HCT116 (cell line): ENCODE results near the gene KRT222. TPM values are rescaled to one million over a fixed set of nuclear protein-coding genes. Genes with fewer than 3 reads are reported as not detected.

Experiments
- ATAC-seq: fragments of 200-7000 bp; cut with Tn5 transposase; 2 replicates; pipeline ENCODE4 v1.9.1; 2020; ENCODE audit warnings: mild to moderate bottlenecking, moderate library complexity
- BruUV-seq: library from RNA; stranded (reverse); fragments of 400-500 nt; replicated peaks from 2 replicates; lab custom pipeline; 2021; lab: Mats Ljungman, UMichigan
- CTCF ChIA-PET: fragments of 300-600 bp; sonication (Branson Sonifier 250); formaldehyde crosslinking; loops from one replicate; lab custom pipeline; 2021; ENCODE audit warnings: antibody characterized with exemption; lab: Charles Lee
- POLR2A ChIA-PET: fragments of 300-600, 350-600 bp; sonication (Branson Sonifier 250); formaldehyde crosslinking; loops from one replicate; lab custom pipeline; 2021; ENCODE audit warnings: antibody characterized with exemption; lab: Charles Lee
- RAD21 ChIA-PET, 2 experiments: fragments of 300-600 bp; sonication (Branson Sonifier 250); formaldehyde crosslinking; loops; one replicate each; lab custom pipeline; 2023; ENCODE audit warnings: low total read pairs in 2 of 2; ENCODE audit not compliant: uncharacterized antibody in 2 of 2, unreplicated experiment in 2 of 2, low non-redundant PET in 1 of 2; lab: Charles Lee
- DNase-seq: peaks from one replicate; pipeline ENCODE4 v3.0.0-alpha.2; 2010; ENCODE audit warnings: low read depth, low spot score
- H2AFZ ChIP-seq: fragments of 200-600 bp; shearing (Covaris generic), sonication (generic); 2 replicates; pipeline ENCODE4 v1.6.1; 2017; ENCODE audit warnings: low read depth, mixed run types, mixed read lengths, antibody characterized with exemption, low read length; ENCODE audit not compliant: poor library complexity, severe bottlenecking
- H3K27ac ChIP-seq: 2 replicates; pipeline ENCODE4 v1.5.1; 2012; ENCODE audit warnings: low read depth, low read length
- H3K27me3 ChIP-seq: fragments of 200-600 bp; sonication (generic); 2 replicates; pipeline ENCODE4 v1.6.1; 2016; ENCODE audit warnings: mixed run types, low read length, mixed read lengths; ENCODE audit not compliant: insufficient read depth
- H3K36me3 ChIP-seq, 2 experiments: fragments of 200-500 bp in 1 of 2; fragments of 200-600 bp in 1 of 2; sonication (Bioruptor generic) in 1 of 2; sonication (generic) in 1 of 2; 2 replicates each; pipeline versions ENCODE4 v1.5.1 to v1.6.1; 2014 to 2016; ENCODE audit warnings: low read length in 2 of 2, inconsistent platforms in 1 of 2, mixed read lengths in 1 of 2, mixed run types in 1 of 2; ENCODE audit not compliant: insufficient read depth in 2 of 2, control insufficient read depth in 1 of 2
- H3K4me1 ChIP-seq, 2 experiments: fragments of 200-600 bp in 1 of 2; sonication (generic) in 1 of 2; 2 replicates each; pipeline versions ENCODE4 v1.5.1 to v1.6.1; 2012 to 2017; ENCODE audit warnings: low read length in 2 of 2, inconsistent platforms in 1 of 2, mild to moderate bottlenecking in 1 of 2, mixed read lengths in 1 of 2, mixed run types in 1 of 2, moderate library complexity in 1 of 2; ENCODE audit not compliant: insufficient read depth in 2 of 2, control insufficient read depth in 1 of 2
- H3K4me2 ChIP-seq: fragments of 200-600 bp; sonication (generic); 2 replicates; pipeline ENCODE4 v1.6.1; 2017; ENCODE audit warnings: mixed run types, low read length, mixed read lengths
- H3K4me3 ChIP-seq, 2 experiments: fragments of 200-600 bp in 1 of 2; sonication (generic) in 1 of 2; replicated peaks in 1 of 2; 2 replicates each; pipeline ENCODE4 v1.5.1; 2011 to 2016; ENCODE audit warnings: low read length in 2 of 2, control low read depth in 1 of 2, low read depth in 1 of 2, mild to moderate bottlenecking in 1 of 2, mixed read lengths in 1 of 2, mixed run types in 1 of 2
- H3K79me2 ChIP-seq: fragments of 200-600 bp; sonication (generic); 2 replicates; pipeline ENCODE4 v1.6.1; 2017; ENCODE audit warnings: mild to moderate bottlenecking, mixed run types, low read length, moderate library complexity, mixed read lengths; ENCODE audit not compliant: insufficient read depth
- H3K9ac ChIP-seq: fragments of 200-600 bp; sonication (generic); 2 replicates; pipeline ENCODE4 v1.6.1; 2016; ENCODE audit warnings: low read length, mixed read lengths
- H3K9me2 ChIP-seq: fragments of 200-600 bp; sonication (generic), shearing (Covaris generic); 2 replicates; pipeline ENCODE4 v1.6.1; 2017; ENCODE audit warnings: mixed run types, mild to moderate bottlenecking, moderate library complexity; ENCODE audit not compliant: insufficient read depth
- H3K9me3 ChIP-seq, 2 experiments: fragments of 200-500 bp in 1 of 2; fragments of 200-600 bp in 1 of 2; sonication (Bioruptor generic) in 1 of 2; sonication (generic) in 1 of 2; 2 replicates each; pipeline ENCODE4 v1.6.1; 2014 to 2017; ENCODE audit warnings: low read length in 2 of 2, mixed read lengths in 2 of 2, inconsistent platforms in 1 of 2, low read depth in 1 of 2, mild to moderate bottlenecking in 1 of 2, mixed run types in 1 of 2, moderate library complexity in 1 of 2; ENCODE audit not compliant: control insufficient read depth in 1 of 2, insufficient read depth in 1 of 2
- H4K20me1 ChIP-seq: fragments of 200-600 bp; sonication (generic), shearing (Covaris generic); 2 replicates; pipeline ENCODE4 v1.6.1; 2017; ENCODE audit warnings: mixed run types, mild to moderate bottlenecking, moderate library complexity; ENCODE audit not compliant: insufficient read depth
- CEBPB ChIP-seq: IDR thresholded peaks from 2 replicates; pipeline ENCODE4 v1.6.1; 2012; ENCODE audit warnings: low read depth
- EGR1 ChIP-seq: IDR thresholded peaks from 2 replicates; pipeline ENCODE4 v1.6.1; 2012; ENCODE audit warnings: low read depth
- EZH2 ChIP-seq: fragments of 200-600 bp; sonication (generic); IDR thresholded peaks from 2 replicates; pipeline ENCODE4 v1.6.1; 2017; ENCODE audit warnings: antibody characterized with exemption, mixed run types
- JUND ChIP-seq: IDR thresholded peaks from 2 replicates; pipeline ENCODE4 v1.6.1; 2012
- POLR2A ChIP-seq: IDR thresholded peaks from 2 replicates; pipeline ENCODE4 v1.7.0; 2011; ENCODE audit warnings: borderline replicate concordance; ENCODE audit not compliant: insufficient read depth, insufficient read length; ENCODE audit errors: extremely low read depth
- RAD21 ChIP-seq: IDR thresholded peaks from 2 replicates; pipeline ENCODE4 v1.6.1; 2012; ENCODE audit warnings: low read depth, mild to moderate bottlenecking
- SIN3A ChIP-seq: IDR thresholded peaks from 2 replicates; pipeline ENCODE4 v1.6.1; 2012; ENCODE audit warnings: low read depth
- SP1 ChIP-seq: IDR thresholded peaks from 2 replicates; pipeline ENCODE4 v1.6.1; 2012; ENCODE audit warnings: low read depth
- TCF7L2 ChIP-seq: IDR thresholded peaks from 2 replicates; pipeline ENCODE4 v1.7.0; 2011; ENCODE audit warnings: borderline replicate concordance, inconsistent platforms; ENCODE audit not compliant: insufficient read depth, insufficient read length; ENCODE audit errors: extremely low read depth
- YY1 ChIP-seq: IDR thresholded peaks from 2 replicates; pipeline ENCODE4 v1.6.1; 2011; ENCODE audit warnings: low read length, low read depth, moderate library complexity, mild to moderate bottlenecking; ENCODE audit not compliant: insufficient replicate concordance; ENCODE audit errors: extremely low read depth
- ZFX ChIP-seq: fragments of 450-650 bp; IDR thresholded peaks from 2 replicates; pipeline ENCODE4 v1.6.1; 2017
- ZNF274 ChIP-seq: fragments of 200-500 bp; sonication (Bioruptor generic); IDR thresholded peaks from 2 replicates; pipeline ENCODE4 v1.6.1; 2014; ENCODE audit warnings: mild to moderate bottlenecking, low read depth, low read length, inconsistent platforms
- intact Hi-C: fragments of 100-400 bp; cut with micrococcal nuclease; formaldehyde crosslinking; loops from 2 replicates; pipeline ENCODE4 v1.10.0; 2022
- total RNA-seq: library from RNA; stranded (reverse); gene quantifications from one replicate; pipeline ENCODE4 v1.2.1, GENCODE V29; 2021; ENCODE audit not compliant: unreplicated experiment
- TF ChIP-seq, protein P1 (sequence below): IDR thresholded peaks from 2 replicates; pipeline ENCODE4 v1.6.1; 2012; ENCODE audit warnings: low read depth
- TF ChIP-seq, protein P2 (sequence below): IDR thresholded peaks from 2 replicates; pipeline ENCODE4 v1.6.1; 2012

KRT222 gene
- total RNA-seq, 1 experiment from 2014 or later, result 5.0 TPM

DNA sequence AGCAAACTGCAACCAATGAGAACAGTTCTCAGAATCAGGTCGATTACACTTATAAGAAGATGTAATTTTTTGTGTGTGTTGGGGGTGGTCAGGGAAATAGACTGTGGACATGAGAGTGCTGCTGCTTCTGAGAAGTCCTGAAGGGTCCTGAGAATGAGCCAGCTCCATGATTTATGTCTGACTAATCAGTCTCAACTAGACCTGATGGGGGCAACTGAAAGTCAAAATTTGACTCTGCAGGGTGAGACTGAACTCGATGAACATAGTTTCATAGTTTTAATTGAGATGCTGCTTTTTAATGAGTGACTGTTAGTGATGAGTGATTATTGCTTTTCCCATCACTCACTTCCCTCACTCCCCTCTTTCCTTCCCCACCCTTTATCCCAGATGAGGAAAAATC, 54.6 kb downstream of the KRT222 start:
- H3K4me1 ChIP-seq, result peaks cover 0 to 3% of the 10 kb centered on the region in 2 experiments; a peak in 1 of 4 replicates
- H3K36me3 ChIP-seq, result no peaks in the 10 kb centered on the region
- POLR2A ChIA-PET, result no interaction called here
- ATAC-seq (no peak), DNase-seq (no peak)
- RAD21 ChIA-PET, result no interaction called here
- no peaks in the 10 kb centered on the region for H3K27me3 ChIP-seq
- H3K27ac ChIP-seq, result no peak overlapping the region
- no peaks in the 10 kb centered on the region for H3K9me2 ChIP-seq
- H3K4me2 ChIP-seq, result no peak overlapping the region
- TF ChIP-seq ZFX (no peak), ZNF274 (no peak), TCF7L2 (no peak), EZH2 (no peak)
- TF ChIP-seq, protein P1, sequence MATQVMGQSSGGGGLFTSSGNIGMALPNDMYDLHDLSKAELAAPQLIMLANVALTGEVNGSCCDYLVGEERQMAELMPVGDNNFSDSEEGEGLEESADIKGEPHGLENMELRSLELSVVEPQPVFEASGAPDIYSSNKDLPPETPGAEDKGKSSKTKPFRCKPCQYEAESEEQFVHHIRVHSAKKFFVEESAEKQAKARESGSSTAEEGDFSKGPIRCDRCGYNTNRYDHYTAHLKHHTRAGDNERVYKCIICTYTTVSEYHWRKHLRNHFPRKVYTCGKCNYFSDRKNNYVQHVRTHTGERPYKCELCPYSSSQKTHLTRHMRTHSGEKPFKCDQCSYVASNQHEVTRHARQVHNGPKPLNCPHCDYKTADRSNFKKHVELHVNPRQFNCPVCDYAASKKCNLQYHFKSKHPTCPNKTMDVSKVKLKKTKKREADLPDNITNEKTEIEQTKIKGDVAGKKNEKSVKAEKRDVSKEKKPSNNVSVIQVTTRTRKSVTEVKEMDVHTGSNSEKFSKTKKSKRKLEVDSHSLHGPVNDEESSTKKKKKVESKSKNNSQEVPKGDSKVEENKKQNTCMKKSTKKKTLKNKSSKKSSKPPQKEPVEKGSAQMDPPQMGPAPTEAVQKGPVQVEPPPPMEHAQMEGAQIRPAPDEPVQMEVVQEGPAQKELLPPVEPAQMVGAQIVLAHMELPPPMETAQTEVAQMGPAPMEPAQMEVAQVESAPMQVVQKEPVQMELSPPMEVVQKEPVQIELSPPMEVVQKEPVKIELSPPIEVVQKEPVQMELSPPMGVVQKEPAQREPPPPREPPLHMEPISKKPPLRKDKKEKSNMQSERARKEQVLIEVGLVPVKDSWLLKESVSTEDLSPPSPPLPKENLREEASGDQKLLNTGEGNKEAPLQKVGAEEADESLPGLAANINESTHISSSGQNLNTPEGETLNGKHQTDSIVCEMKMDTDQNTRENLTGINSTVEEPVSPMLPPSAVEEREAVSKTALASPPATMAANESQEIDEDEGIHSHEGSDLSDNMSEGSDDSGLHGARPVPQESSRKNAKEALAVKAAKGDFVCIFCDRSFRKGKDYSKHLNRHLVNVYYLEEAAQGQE, result no peak
- H3K9me3 ChIP-seq, result no peaks in the 10 kb centered on the region
- no peaks in the 10 kb centered on the region for H4K20me1 ChIP-seq
- H2AFZ ChIP-seq, result no peak overlapping the region
- intact Hi-C loops, result loop anchor here (10.0 kb wide), 1 partner anchor 934 kb away; no protein-coding TSS in a partner anchor
- no TSS peak for BruUV-seq
- CTCF ChIA-PET, result no interaction called here
- H3K79me2 ChIP-seq, result no peaks in the 10 kb centered on the region
- no peak overlapping the region for H3K9ac ChIP-seq
- H3K4me3 ChIP-seq, result no peak overlapping the region

DNA sequence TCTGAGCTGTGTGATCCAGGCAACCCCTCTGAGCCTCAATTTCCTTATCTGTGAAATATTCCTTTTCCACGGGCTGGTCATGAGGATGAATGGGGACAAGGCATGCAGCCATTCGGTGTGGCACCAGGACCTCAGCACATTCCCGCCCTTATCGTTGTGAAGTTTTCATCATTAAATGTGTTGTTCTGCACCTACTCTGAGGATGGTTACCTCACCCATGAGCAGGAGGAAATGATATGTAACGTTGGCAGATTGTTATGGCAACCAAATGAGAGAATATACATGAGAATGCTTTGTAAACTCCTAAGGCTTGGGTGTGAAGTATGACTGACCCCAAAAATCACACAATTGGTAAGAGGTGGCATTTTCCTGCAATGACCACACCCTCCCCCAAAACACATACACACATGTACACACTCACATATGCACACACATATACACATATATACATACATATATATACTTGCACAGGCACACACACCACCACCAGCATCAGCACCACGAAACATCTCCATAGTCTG, 56.9 kb downstream of the KRT222 start:
- intact Hi-C loops, result no loop called here
- ATAC-seq, result no peak
- Histone ChIP-seq H3K9me3 (no peaks in the 10 kb centered on the region), H3K27ac (no peak overlapping the region), H3K79me2 (no peaks in the 10 kb centered on the region), H3K9ac (no peak overlapping the region), H2AFZ (no peak overlapping the region), H3K4me1 (no peaks in the 10 kb centered on the region), H3K4me3 (no peak overlapping the region), H3K27me3 (no peaks in the 10 kb centered on the region), H3K36me3 (no peaks in the 10 kb centered on the region), H3K4me2 (no peak overlapping the region), H3K9me2 (no peaks in the 10 kb centered on the region), H4K20me1 (no peaks in the 10 kb centered on the region)
- RAD21 ChIA-PET, result no interaction called here
- POLR2A ChIA-PET, result no interaction called here
- BruUV-seq, result no TSS peak
- DNase-seq, result no peak
- CTCF ChIA-PET, result interaction anchor here (0.6 to 0.9 kb wide), 2 partner anchors 12 to 416 kb away, joined by 3 to 4 read pairs; no protein-coding TSS in a partner anchor
- TF ChIP-seq RAD21, result no peak
- TF ChIP-seq POLR2A, result no peak
- TF ChIP-seq SIN3A, result no peak
- no peak for TF ChIP-seq ZFX
- TF ChIP-seq, protein P2, sequence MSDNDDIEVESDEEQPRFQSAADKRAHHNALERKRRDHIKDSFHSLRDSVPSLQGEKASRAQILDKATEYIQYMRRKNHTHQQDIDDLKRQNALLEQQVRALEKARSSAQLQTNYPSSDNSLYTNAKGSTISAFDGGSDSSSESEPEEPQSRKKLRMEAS, result no peak
- TF ChIP-seq CEBPB, result no peak
- TF ChIP-seq JUND, result no peak
- no peak for TF ChIP-seq YY1
- TF ChIP-seq SP1, result no peak
- no peak for TF ChIP-seq EGR1
- TF ChIP-seq TCF7L2, result no peak
- no peak for TF ChIP-seq ZNF274
